Endothelial cell of umbilical vein (primary cell): Measurements from ENCODE around the gene MFAP1. TPM values are rescaled to one million over a fixed set of nuclear protein-coding genes. Genes with fewer than 3 reads are reported as not detected.
"Not testable (repeated sequence)": the region's sequence is repeated elsewhere in the genome, so short reads cannot be mapped to it uniquely, and the experiment has no call there.

Source experiments
- BruUV-seq: library from RNA; stranded (reverse); fragments of 400-500 nt; replicated peaks from 2 replicates; lab custom pipeline; 2021; lab: Mats Ljungman, UMichigan
- CTCF ChIA-PET: fragments of 300-600, 350-600 bp; sonication (Branson Sonifier 250); formaldehyde crosslinking; loops from one replicate; lab custom pipeline; 2021; ENCODE audit warnings: antibody characterized with exemption, inconsistent platforms; lab: Charles Lee
- POLR2A ChIA-PET: fragments of 300-600, 350-600 bp; sonication (Branson Sonifier 250); formaldehyde crosslinking; loops from one replicate; lab custom pipeline; 2021; ENCODE audit warnings: antibody characterized with exemption, inconsistent platforms; lab: Charles Lee
- DNase-seq: peaks from one replicate; pipeline ENCODE4 v3.0.0-alpha.2; 2011; ENCODE audit warnings: low read depth, low spot score
- FAIRE-seq: peaks from 2 replicates; lab custom pipeline; 2011; peaks lifted over from hg19 to GRCh38; lab: Jason Lieb, UNC
- H2AFZ ChIP-seq: 2 replicates; pipeline ENCODE4 v1.6.0; 2012; ENCODE audit warnings: low read depth, low read length, control low read depth, inconsistent platforms
- H3K27ac ChIP-seq: 2 replicates; pipeline ENCODE4 v1.5.1; 2011; ENCODE audit warnings: low read depth, mild to moderate bottlenecking, control low read depth, low read length, moderate library complexity; ENCODE audit not compliant: insufficient read depth
- H3K27me3 ChIP-seq, 2 experiments: 2 replicates each; pipeline versions ENCODE4 v1.6.0 to v1.6.1; 2011; ENCODE audit warnings: low read length in 2 of 2, mixed read lengths in 1 of 2; ENCODE audit not compliant: control insufficient read depth in 2 of 2, insufficient read depth in 2 of 2
- H3K36me3 ChIP-seq, 2 experiments: 2 replicates in 1 of 2; 3 replicates in 1 of 2; pipeline ENCODE4 v1.5.1; 2011; ENCODE audit warnings: low read length in 2 of 2, mild to moderate bottlenecking in 1 of 2, moderate library complexity in 1 of 2; ENCODE audit not compliant: control insufficient read depth in 2 of 2, insufficient read depth in 2 of 2; ENCODE audit errors: extremely low read depth in 1 of 2
- H3K4me1 ChIP-seq: 3 replicates; pipeline ENCODE4 v1.5.1; 2011; ENCODE audit warnings: mild to moderate bottlenecking, low read length; ENCODE audit not compliant: control insufficient read depth, insufficient read depth; ENCODE audit errors: extremely low read depth
- H3K4me2 ChIP-seq: 2 replicates; pipeline ENCODE4 v1.6.1; 2011; ENCODE audit warnings: low read length, control low read depth, mixed read lengths; ENCODE audit not compliant: insufficient read depth
- H3K4me3 ChIP-seq, 3 experiments: fragments of 200-600 bp in 1 of 3; sonication (generic), shearing (Covaris generic) in 1 of 3; replicated peaks in 1 of 3; 2 replicates each; pipeline ENCODE4 v1.5.1; 2011 to 2016; ENCODE audit warnings: control low read depth in 3 of 3, low read length in 3 of 3, mild to moderate bottlenecking in 2 of 3, inconsistent platforms in 1 of 3, low read depth in 1 of 3, moderate library complexity in 1 of 3; ENCODE audit not compliant: insufficient read depth in 1 of 3
- H3K79me2 ChIP-seq: 2 replicates; pipeline ENCODE4 v1.6.0; 2012; ENCODE audit warnings: low read length, inconsistent platforms; ENCODE audit not compliant: control insufficient read depth, insufficient read depth
- H3K9ac ChIP-seq: replicated peaks from 2 replicates; pipeline ENCODE3; 2011; ENCODE audit warnings: low read length, control low read depth; ENCODE audit not compliant: insufficient read depth; ENCODE audit errors: extremely low read depth
- H3K9me1 ChIP-seq: replicated peaks from 3 replicates; pipeline ENCODE4 v1.6.0; 2011; ENCODE audit warnings: mild to moderate bottlenecking, low read length; ENCODE audit not compliant: control insufficient read depth, insufficient read depth; ENCODE audit errors: extremely low read depth
- H3K9me3 ChIP-seq: replicated peaks from 2 replicates; pipeline ENCODE4 v1.5.1; 2012; ENCODE audit warnings: low read length, inconsistent platforms; ENCODE audit not compliant: control insufficient read depth, insufficient read depth
- H4K20me1 ChIP-seq: replicated peaks from 2 replicates; pipeline ENCODE3; 2011; ENCODE audit warnings: mild to moderate bottlenecking, low read length; ENCODE audit not compliant: control insufficient read depth, insufficient read depth; ENCODE audit errors: extremely low read depth
- EZH2 ChIP-seq: IDR thresholded peaks from 2 replicates; pipeline ENCODE4 v1.6.1; 2012; ENCODE audit warnings: borderline replicate concordance, low read depth, mild to moderate bottlenecking, moderate library complexity, low read length, inconsistent platforms; ENCODE audit not compliant: severe bottlenecking
- FOS ChIP-seq: IDR thresholded peaks from 2 replicates; pipeline ENCODE4 v1.6.1; 2011; ENCODE audit warnings: mild to moderate bottlenecking, low read length, moderate library complexity, borderline replicate concordance; ENCODE audit not compliant: insufficient read depth
- GATA2 ChIP-seq: IDR thresholded peaks from 2 replicates; pipeline ENCODE4 v1.7.0; 2011; ENCODE audit warnings: low read depth, mild to moderate bottlenecking, moderate library complexity, mixed read lengths, low read length; ENCODE audit not compliant: insufficient read length, insufficient read depth
- JUN ChIP-seq: IDR thresholded peaks from 2 replicates; pipeline ENCODE4 v1.6.1; 2011; ENCODE audit warnings: borderline replicate concordance, low read depth; ENCODE audit not compliant: insufficient read length, insufficient read depth
- MYC ChIP-seq: IDR thresholded peaks from one replicate; pipeline ENCODE4 v1.6.1; 2011; ENCODE audit warnings: mild to moderate bottlenecking, low read depth, low read length
- POLR2A ChIP-seq: IDR thresholded peaks from 2 replicates; pipeline ENCODE4 v1.6.1; 2012; ENCODE audit warnings: low read depth, mild to moderate bottlenecking, control low read depth, low read length
- POLR2AphosphoS5 ChIP-seq: IDR thresholded peaks from 2 replicates; pipeline ENCODE4 v1.6.1; 2012; ENCODE audit warnings: low read depth, mild to moderate bottlenecking, control low read depth, low read length, moderate library complexity; ENCODE audit not compliant: insufficient read depth
- dilution Hi-C: fragments of 300-500 bp; cut with MboI; formaldehyde crosslinking; loops from one replicate; pipeline ENCODE4 v1.15.0; 2019; ENCODE audit warnings: low sequenced_read_pairs; ENCODE audit not compliant: extremely low pct_ligation_motif_present
- intact Hi-C: fragments of 100-400 bp; cut with micrococcal nuclease; formaldehyde crosslinking; loops from one replicate; pipeline ENCODE4 v1.10.0; 2022
- polyA plus RNA-seq, 4 experiments: library from polyadenylated mRNA; depleted of rRNA in 3 of 4; stranded (reverse) in 3 of 4; unstranded in 1 of 4; fragments of >200 nt; gene quantifications; 2 replicates each; pipeline versions ENCODE4 v1.2.1 to v1.2.3, GENCODE V29; 2011 to 2012; ENCODE audit warnings: missing spikeins in 1 of 4
- total RNA-seq: library from RNA; stranded (reverse); gene quantifications from 2 replicates; pipeline ENCODE4 v1.2.3, GENCODE V29; 2021
- TF ChIP-seq, protein P1 (sequence below): IDR thresholded peaks from 2 replicates; pipeline ENCODE4 v1.6.1; 2011; ENCODE audit not compliant: insufficient read depth, insufficient read length
- TF ChIP-seq, protein P2 (sequence below), 2 donors: IDR thresholded peaks; 1 replicate in 1 of 2; 2 replicates in 1 of 2; pipeline ENCODE4 v1.5.1; 2011; ENCODE audit warnings: low read length in 2 of 2, mild to moderate bottlenecking in 2 of 2, moderate library complexity in 2 of 2, control low read depth in 1 of 2, inconsistent platforms in 1 of 2, low read depth in 1 of 2; ENCODE audit not compliant: insufficient read depth in 1 of 2; ENCODE audit errors: extremely low read depth in 1 of 2

Gene MFAP1
- total and polyA plus RNA-seq, 2 donors (not counting 3 experiments of a cell fraction or from before 2014, with no cell fraction given), result 12.9 to 30.5 TPM

DNA sequence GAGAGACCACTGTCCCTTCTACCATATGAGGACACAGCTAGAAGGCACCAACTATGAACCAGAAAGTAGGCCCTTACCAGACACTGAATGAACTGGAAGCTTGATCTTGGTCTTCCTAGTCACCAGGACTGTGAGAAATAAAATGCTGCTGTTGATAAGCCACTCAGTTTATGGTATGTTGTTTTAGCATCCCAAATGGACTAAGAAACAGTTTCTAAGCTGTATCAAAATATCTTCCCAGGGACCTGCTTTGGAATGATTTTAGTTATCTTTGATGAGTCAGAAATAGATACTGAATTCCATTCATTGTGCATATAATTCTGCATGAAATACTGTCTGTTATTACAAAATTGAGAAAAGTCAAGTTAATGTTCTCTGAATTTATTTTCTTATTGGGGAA lies 20.9 kb upstream of the MFAP1 start:
- Histone ChIP-seq H3K79me2 (no peaks in the 10 kb centered on the region), H3K9me1 (no peaks in the 10 kb centered on the region), H3K9ac (no peak overlapping the region), H3K4me3 (no peak overlapping the region), H3K9me3 (no peaks in the 10 kb centered on the region), H3K4me1 (no peaks in the 10 kb centered on the region), H3K4me2 (no peak overlapping the region), H3K36me3 (peaks cover 0 to 11% of the 10 kb centered on the region in 2 experiments), H4K20me1 (no peaks in the 10 kb centered on the region), H3K27me3 (no peaks in the 10 kb centered on the region), H3K27ac (no peak overlapping the region), H2AFZ (no peak overlapping the region)
- intact Hi-C loops (no loop called here), dilution Hi-C loops (no loop called here)
- ChIA-PET CTCF (no interaction called here), POLR2A (no interaction called here)
- DNase-seq (no peak), FAIRE-seq (no peak)
- TF ChIP-seq JUN (no peak), FOS (no peak), GATA2 (no peak), MYC (no peak), POLR2A (no peak), POLR2AphosphoS5 (no peak), EZH2 (no peak)
- TF ChIP-seq, protein P1, sequence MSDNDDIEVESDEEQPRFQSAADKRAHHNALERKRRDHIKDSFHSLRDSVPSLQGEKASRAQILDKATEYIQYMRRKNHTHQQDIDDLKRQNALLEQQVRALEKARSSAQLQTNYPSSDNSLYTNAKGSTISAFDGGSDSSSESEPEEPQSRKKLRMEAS, result no peak
- TF ChIP-seq, protein P2, sequence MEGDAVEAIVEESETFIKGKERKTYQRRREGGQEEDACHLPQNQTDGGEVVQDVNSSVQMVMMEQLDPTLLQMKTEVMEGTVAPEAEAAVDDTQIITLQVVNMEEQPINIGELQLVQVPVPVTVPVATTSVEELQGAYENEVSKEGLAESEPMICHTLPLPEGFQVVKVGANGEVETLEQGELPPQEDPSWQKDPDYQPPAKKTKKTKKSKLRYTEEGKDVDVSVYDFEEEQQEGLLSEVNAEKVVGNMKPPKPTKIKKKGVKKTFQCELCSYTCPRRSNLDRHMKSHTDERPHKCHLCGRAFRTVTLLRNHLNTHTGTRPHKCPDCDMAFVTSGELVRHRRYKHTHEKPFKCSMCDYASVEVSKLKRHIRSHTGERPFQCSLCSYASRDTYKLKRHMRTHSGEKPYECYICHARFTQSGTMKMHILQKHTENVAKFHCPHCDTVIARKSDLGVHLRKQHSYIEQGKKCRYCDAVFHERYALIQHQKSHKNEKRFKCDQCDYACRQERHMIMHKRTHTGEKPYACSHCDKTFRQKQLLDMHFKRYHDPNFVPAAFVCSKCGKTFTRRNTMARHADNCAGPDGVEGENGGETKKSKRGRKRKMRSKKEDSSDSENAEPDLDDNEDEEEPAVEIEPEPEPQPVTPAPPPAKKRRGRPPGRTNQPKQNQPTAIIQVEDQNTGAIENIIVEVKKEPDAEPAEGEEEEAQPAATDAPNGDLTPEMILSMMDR (IDR thresholded peaks at IDR 0.05; ENCODE audit: extremely low read depth in 1 of 2, insufficient read depth in 1 of 2, low read depth in 1 of 2, low read length in 2 of 2), result no peak
- BruUV-seq, result no TSS peak

DNA sequence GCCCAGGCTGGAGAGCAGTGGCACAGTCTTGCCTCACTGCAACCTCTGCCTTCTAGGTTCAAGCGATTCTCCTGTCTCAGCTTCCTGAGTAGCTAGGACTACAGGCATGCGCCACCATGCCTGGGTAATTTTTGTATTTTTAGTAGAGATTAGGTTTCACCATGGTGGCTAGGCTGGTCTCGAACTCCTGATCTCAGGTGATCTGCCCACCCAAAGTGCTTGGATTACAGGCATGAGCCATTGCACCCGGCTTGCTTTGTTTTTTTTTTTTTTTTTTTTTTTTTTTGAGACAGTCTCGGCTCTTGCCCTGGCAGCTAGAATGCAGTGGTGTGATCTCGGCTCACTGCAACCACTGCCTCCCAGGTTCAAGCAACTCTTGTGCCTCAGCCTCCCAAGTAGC lies 8.0 kb upstream of the MFAP1 start:
- POLR2A ChIA-PET, H3K9me3 ChIP-seq, H3K36me3 ChIP-seq, H3K9me1 ChIP-seq, H3K4me3 ChIP-seq, H3K27me3 ChIP-seq, dilution Hi-C loops, H3K27ac ChIP-seq, H3K4me2 ChIP-seq, FAIRE-seq, H4K20me1 ChIP-seq, intact Hi-C loops, DNase-seq, BruUV-seq, H2AFZ ChIP-seq, H3K4me1 ChIP-seq: not testable (repeated sequence)
- peaks cover 35% of the 10 kb centered on the region for H3K79me2 ChIP-seq
- CTCF ChIA-PET, result interaction anchor here (0.6 to 1.2 kb wide), 5 partner anchors 8 to 288 kb away, joined by 3 to 4 read pairs (median 3); no protein-coding TSS in a partner anchor
- H3K9ac ChIP-seq, result peak overlapping the region; percentile 9
